NT2/D1 (cell line): Measurements from ENCODE around the gene BCL7C.

Source experiments
- SUZ12 ChIP-seq: IDR thresholded peaks from 2 replicates; pipeline ENCODE4 v1.6.1; 2011; ENCODE audit not compliant: insufficient read length, insufficient read depth; ENCODE audit errors: extremely low read depth
- YY1 ChIP-seq: IDR thresholded peaks from 2 replicates; pipeline ENCODE4 v1.6.1; 2011; ENCODE audit not compliant: insufficient read length, insufficient read depth
- ZNF274 ChIP-seq: IDR thresholded peaks from 2 replicates; pipeline ENCODE4 v1.6.1; 2011; ENCODE audit warnings: mild to moderate bottlenecking, low read depth, low read length

- TF ChIP-seq ZNF274 = no peak
- TF ChIP-seq YY1 = no peak
- no peak for TF ChIP-seq SUZ12
These were observed 52.5 kb downstream of the BCL7C start for GRCh38 chr16:30841332-30841731.
